ENCODE results near the gene SLC30A2. TPM values are rescaled to one million over a fixed set of nuclear protein-coding genes. Genes with fewer than 3 reads are reported as not detected.
A peak's percentile ranks its signal among the peaks of the same experiment; 100 is the strongest.
"Not testable (repeated sequence)": the region's sequence is repeated elsewhere in the genome, so short reads cannot be mapped to it uniquely, and the experiment has no call there.

Gene SLC30A2, protein sequence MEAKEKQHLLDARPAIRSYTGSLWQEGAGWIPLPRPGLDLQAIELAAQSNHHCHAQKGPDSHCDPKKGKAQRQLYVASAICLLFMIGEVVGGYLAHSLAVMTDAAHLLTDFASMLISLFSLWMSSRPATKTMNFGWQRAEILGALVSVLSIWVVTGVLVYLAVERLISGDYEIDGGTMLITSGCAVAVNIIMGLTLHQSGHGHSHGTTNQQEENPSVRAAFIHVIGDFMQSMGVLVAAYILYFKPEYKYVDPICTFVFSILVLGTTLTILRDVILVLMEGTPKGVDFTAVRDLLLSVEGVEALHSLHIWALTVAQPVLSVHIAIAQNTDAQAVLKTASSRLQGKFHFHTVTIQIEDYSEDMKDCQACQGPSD
- total RNA-seq (not detected), total RNA-seq (0 reads per million in 2 donors)

DNA sequence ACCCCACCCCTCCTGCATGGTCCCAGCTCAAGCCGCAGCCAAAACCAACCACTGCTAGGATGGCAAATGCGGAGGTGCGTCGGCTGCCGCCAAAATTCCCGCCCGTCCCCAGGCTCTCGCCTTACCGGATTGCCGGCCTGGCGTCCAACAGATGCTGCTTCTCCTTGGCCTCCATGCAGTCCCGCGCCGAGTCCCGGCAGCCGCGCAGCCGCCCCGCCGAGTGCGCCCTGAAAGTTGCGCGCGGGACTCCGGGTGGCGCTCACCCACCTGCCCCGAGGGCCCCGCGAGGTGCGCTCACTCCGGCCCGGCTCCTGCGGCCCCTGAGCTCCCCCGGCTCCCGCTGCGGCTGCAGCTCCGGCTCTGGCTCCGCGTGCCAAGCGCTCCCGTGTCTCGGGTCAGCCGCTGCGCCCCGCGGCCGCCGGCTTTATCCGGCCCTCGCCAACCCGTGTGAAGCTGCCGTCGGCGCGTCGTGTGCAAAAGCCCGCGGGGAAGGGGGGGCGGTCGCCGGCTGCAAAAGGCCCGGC lies at the start of gene SLC30A2:
Gene SLC30A2, minus strand, starts transcription at position 397 of the 524 bp plus-strand sequence. Its CDS starts 222 bp downstream, at position 175.
- Mint-ChIP-seq H3K4me1 (peaks cover 8% of the 10 kb centered on the region), H3K36me3 (ENCODE audit: low read depth) (peaks cover 10% of the 10 kb centered on the region), H3K4me3 (peak within 1 kb of the TSS; percentile 55), H3K27ac (no peak within 1 kb of the TSS), H3K27me3 (peaks cover 70% of the 10 kb centered on the region)
- ATAC-seq: no peak
- H3K9me3 ChIP-seq (ENCODE audit: control insufficient read depth, low read length, poor library complexity, severe bottlenecking): no peaks in the 10 kb centered on the region
- DNase-seq: no peak

DNA sequence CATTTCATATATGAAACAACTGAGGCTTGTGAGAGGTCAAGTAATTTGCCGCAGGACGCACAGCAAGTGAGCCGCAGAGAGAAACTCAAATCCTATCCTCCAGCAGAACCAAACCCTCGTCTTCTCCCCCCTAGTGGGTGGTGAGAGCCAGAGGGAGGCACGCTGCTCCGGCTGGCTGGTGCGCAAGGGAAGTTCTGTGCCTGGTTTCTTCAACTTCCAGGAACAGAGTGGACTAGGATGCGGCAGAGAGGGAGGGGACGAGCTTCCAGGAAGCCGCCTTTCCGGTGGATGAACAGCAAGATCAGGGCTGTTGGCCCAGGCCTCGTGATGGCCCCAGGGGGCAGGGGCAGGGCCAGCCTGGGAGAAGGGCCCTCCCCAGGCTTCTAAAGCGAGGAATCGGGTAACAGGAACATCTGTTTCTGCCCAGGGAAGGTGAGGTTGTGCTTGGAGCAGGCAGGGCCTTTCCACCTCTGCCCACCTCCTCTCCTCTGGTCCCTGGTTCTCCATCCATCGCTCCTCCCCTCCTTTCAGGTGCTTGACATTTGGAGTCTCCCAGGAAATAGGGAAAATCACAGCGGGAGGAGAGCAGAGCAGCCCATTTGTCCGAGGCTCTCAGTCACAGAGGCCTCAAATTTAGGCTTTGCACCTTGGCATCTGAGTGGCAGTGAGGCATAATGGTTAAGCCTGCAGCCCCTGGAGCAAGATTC lies 48.9 kb upstream of the SLC30A2 start:
- Mint-ChIP-seq H3K36me3 (ENCODE audit: low read depth) (no peaks in the 10 kb centered on the region), H3K4me3 (no peak overlapping the region), H3K27ac (no peak overlapping the region), H3K27me3 (peaks cover 32% of the 10 kb centered on the region), H3K4me1 (peaks cover 4% of the 10 kb centered on the region)
- ATAC-seq (no peak), DNase-seq (no peak)
- H3K9me3 ChIP-seq (ENCODE audit: control insufficient read depth, low read length, poor library complexity, severe bottlenecking): no peaks in the 10 kb centered on the region

DNA sequence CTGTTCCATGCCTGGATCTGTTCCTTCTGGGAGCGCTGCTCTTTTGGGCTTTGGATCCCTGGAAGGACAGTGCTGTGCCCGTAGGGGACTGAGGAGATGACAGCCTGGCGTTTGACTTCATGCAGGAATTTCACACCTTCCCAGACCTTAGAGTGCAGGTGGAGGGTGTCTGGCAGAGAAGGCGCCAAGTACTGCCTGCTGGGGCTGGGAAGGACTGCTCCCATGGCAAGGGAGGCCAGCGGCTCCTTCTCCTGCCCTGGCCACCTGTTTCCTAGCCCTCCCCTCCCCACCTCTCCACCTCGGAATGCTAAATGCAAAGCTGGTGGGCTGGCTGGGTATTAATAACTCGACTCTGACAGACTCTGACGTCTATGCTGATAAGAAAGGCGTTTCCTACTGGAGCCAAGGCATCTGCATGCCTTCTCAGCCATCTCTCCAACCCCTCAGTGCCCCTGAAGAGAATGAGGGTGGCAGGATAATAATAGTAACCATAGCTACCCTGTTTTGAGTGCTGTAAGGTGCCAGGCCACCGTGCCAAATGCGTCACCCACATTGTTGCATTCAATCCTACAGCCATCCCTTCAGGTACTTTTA lies 48.3 kb upstream of the SLC30A2 start:
- H3K27me3 Mint-ChIP-seq: peaks cover 34% of the 10 kb centered on the region
- no peaks in the 10 kb centered on the region for H3K9me3 ChIP-seq (ENCODE audit: control insufficient read depth, low read length, poor library complexity, severe bottlenecking)

DNA sequence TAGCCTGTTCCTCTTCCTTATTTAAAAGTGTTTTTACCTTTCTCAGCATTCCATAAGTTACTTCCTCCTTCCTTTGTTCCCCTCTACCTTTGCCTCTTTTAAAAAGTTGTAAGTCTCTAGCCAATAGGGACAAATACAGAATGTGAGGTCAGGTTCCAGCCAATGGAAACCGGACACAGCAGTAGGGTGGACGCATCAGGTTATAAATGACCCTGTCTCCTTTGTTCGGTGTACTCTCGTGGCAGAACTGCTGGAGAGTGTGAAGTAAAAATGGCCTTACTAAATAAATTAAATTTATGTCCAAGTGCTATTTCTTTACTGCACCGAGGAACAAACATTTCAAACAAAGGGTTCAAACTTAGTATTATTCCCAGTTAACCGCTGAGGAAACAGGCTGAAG lies 47.7 kb upstream of the SLC30A2 start:
- not testable (repeated sequence) for ATAC-seq; H3K36me3 Mint-ChIP-seq (ENCODE audit: low read depth); H3K27ac Mint-ChIP-seq; DNase-seq; H3K4me1 Mint-ChIP-seq; H3K4me3 Mint-ChIP-seq; H3K9me3 ChIP-seq (ENCODE audit: control insufficient read depth, low read length, poor library complexity, severe bottlenecking)
- peaks cover 34% of the 10 kb centered on the region for H3K27me3 Mint-ChIP-seq

More for the DNA sequence above, 48.3 kb upstream of the SLC30A2 start:
- no peak for DNase-seq
- Mint-ChIP-seq H3K27ac (no peak overlapping the region), H3K4me3 (no peak overlapping the region), H3K4me1 (peaks cover 4% of the 10 kb centered on the region), H3K36me3 (ENCODE audit: low read depth) (no peaks in the 10 kb centered on the region)
- no peak for ATAC-seq

DNA sequence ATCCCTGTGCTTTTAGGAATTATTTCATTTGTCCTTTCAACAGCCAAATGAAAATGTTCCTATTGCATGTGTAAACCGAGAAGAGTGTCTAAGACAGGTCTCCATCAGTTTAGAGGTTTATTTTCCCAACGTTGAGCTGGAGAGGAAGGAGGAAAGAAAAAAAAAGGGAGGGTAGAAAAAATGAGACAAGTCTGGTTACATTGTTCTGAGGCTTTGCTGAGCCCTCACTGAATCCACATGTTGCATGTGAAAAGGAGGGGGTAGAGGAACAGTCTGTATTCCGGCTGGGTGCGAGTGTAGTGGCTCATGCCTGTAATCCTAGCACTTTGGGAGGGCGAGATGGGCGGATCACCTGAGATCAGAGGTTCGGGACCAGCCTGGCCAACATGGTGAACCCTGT lies 46.5 kb upstream of the SLC30A2 start:
- Mint-ChIP-seq H3K27ac (peak overlapping the region; percentile 60), H3K4me1 (no peaks in the 10 kb centered on the region), H3K4me3 (no peak overlapping the region), H3K36me3 (ENCODE audit: low read depth) (no peaks in the 10 kb centered on the region), H3K27me3 (peaks cover 29% of the 10 kb centered on the region)
- no peak for ATAC-seq
- no peaks in the 10 kb centered on the region for H3K9me3 ChIP-seq (ENCODE audit: control insufficient read depth, low read length, poor library complexity, severe bottlenecking)
- no peak for DNase-seq

DNA sequence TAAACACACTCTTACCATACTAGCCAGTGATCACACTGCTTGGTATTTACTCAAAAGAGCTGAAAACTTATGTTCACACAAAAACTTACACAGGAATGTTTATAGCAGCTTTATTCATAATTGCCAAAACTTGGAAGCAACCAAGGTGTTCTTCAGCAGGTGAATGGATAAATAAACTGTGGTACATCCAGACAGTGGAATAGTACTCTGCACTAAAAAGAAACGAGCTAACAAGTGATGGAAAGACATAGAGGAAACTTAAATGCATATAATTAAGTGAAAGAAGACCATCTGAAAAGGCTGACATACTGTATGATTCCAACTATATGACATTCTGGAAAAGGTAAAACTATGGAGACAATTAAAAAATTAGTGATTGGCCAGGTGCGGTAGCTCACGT lies 45.0 kb upstream of the SLC30A2 start:
- H3K4me3 Mint-ChIP-seq: no peak overlapping the region
- no peaks in the 10 kb centered on the region for H3K4me1 Mint-ChIP-seq
- peaks cover 38% of the 10 kb centered on the region for H3K27me3 Mint-ChIP-seq
- H3K36me3 Mint-ChIP-seq (ENCODE audit: low read depth): no peaks in the 10 kb centered on the region
- no peak for ATAC-seq
- no peaks in the 10 kb centered on the region for H3K9me3 ChIP-seq (ENCODE audit: control insufficient read depth, low read length, poor library complexity, severe bottlenecking)
- no peak for DNase-seq
- H3K27ac Mint-ChIP-seq: no peak overlapping the region

DNA sequence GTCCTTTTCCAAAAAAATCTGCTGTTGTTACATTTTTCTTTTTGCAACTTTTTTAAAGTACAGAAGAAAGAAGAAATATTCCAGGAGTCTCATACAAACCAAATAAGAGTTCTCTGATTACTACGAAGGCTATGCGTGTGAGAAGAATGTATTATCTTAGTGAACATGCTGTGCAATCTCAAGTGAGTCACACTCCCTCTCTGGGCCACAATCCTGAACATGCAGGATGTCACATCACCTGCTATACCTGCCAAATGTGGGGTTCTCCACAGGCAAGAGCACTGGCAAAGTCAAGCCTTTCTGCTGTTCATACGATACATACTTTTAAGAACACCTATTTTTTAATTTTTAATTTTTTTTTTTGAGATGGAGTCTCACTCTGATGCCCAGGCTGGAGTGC lies 43.2 kb upstream of the SLC30A2 start:
- H3K9me3 ChIP-seq (ENCODE audit: control insufficient read depth, low read length, poor library complexity, severe bottlenecking): no peaks in the 10 kb centered on the region
- H3K27me3 Mint-ChIP-seq: peaks cover 52% of the 10 kb centered on the region
- peaks cover 3% of the 10 kb centered on the region for H3K36me3 Mint-ChIP-seq (ENCODE audit: low read depth)
- no peak for DNase-seq
- H3K27ac Mint-ChIP-seq: no peak overlapping the region
- H3K4me3 Mint-ChIP-seq: no peak overlapping the region
- no peak for ATAC-seq
- H3K4me1 Mint-ChIP-seq: no peaks in the 10 kb centered on the region

DNA sequence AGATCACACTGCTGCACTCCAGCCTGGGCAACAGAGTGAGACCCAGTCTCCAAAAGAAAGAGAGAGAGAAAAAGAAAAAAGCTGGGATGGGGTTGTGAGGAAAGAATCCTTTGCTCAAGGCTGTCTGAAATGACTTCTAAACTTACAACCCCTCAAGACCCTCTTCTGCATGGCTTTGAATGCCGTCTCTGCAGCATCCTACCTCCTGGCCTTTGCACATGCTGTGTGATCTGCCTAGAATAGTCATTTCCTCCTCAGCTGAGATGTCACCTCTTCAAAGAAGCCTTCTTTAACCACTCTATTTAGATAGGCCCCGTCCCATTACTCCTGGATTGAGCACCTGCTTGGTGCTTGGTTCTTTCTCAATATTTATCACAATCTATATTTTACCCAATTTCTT lies 38.9 kb upstream of the SLC30A2 start:
- no peak for DNase-seq
- no peak for ATAC-seq
- no peaks in the 10 kb centered on the region for H3K4me1 Mint-ChIP-seq
- H3K36me3 Mint-ChIP-seq (ENCODE audit: low read depth): peaks cover 4% of the 10 kb centered on the region
- peaks cover 49% of the 10 kb centered on the region for H3K27me3 Mint-ChIP-seq
- no peaks in the 10 kb centered on the region for H3K9me3 ChIP-seq (ENCODE audit: control insufficient read depth, low read length, poor library complexity, severe bottlenecking)
- no peak overlapping the region for H3K27ac Mint-ChIP-seq
- H3K4me3 Mint-ChIP-seq: no peak overlapping the region

DNA sequence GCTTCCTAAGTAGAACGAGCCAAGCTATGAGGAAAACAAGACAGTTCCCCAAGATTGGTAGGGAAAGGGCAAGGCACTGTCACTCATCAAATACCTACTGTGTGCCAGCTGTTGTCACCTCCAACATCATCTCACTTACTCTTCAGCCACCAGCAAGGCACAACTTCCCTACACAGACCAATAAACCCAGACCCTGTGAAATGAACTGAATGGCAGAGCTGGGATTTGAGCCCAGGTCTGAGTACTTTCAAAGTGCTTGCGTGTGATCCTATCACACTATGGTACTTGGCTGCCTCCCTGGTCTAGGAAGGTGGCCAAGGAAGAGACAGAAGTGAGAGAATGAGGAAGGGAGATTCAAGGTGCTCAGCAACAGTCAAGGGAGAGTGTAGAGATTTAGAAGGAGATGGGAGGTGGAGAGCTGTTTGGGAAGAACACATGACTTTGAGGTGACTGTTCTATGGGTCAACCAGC lies 38.2 kb upstream of the SLC30A2 start:
- no peaks in the 10 kb centered on the region for H3K9me3 ChIP-seq (ENCODE audit: control insufficient read depth, low read length, poor library complexity, severe bottlenecking)
- Mint-ChIP-seq H3K27ac (no peak overlapping the region), H3K4me3 (no peak overlapping the region), H3K4me1 (no peaks in the 10 kb centered on the region), H3K36me3 (ENCODE audit: low read depth) (peaks cover 4% of the 10 kb centered on the region), H3K27me3 (peaks cover 52% of the 10 kb centered on the region)
- no peak for ATAC-seq
- DNase-seq: no peak

DNA sequence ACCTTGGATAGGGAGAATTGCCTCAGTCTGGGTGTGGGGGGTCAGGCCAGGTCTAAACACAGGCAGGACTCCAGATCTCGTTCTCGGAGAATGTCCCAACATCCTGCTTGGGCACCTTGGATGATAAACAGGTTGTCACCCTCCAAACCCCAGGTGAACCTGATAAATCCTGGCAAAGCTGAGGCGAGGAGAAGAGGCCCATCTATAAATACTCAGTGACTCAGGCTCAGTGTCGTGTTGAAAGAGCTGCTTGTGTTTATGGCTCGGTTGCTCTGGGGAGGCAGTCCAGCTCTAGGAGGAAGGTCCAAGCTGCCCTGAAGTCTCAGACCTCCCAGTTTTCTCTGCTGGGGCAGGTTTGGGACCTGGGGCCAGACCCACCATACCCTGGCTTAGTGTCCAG lies 37.3 kb upstream of the SLC30A2 start:
- H3K27me3 Mint-ChIP-seq: peaks cover 61% of the 10 kb centered on the region
- H3K4me1 Mint-ChIP-seq: no peaks in the 10 kb centered on the region
- DNase-seq (no peak), ATAC-seq (no peak)
- no peaks in the 10 kb centered on the region for H3K9me3 ChIP-seq (ENCODE audit: control insufficient read depth, low read length, poor library complexity, severe bottlenecking)
- no peak overlapping the region for H3K4me3 Mint-ChIP-seq
- H3K27ac Mint-ChIP-seq: no peak overlapping the region
- H3K36me3 Mint-ChIP-seq (ENCODE audit: low read depth): peaks cover 4% of the 10 kb centered on the region

DNA sequence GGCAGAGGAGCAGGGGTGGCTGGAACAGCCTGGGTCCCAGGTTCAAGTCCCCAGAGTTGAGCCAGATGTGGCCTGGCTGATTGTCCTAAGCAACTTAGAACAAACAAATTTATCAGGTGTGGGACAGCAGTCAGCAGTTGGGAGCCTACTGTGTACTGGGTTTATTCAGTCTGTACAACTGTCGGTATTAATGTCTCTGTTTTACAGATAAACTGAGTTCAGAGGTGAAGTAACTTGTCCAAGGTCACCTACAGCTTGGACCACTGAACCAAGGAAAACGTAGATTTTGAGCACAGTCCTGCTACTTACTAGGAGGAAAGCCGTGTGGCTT lies 36.1 kb upstream of the SLC30A2 start:
- H3K4me1 Mint-ChIP-seq: no peaks in the 10 kb centered on the region
- DNase-seq (no peak), ATAC-seq (no peak)
- no peaks in the 10 kb centered on the region for H3K9me3 ChIP-seq (ENCODE audit: control insufficient read depth, low read length, poor library complexity, severe bottlenecking)
- H3K27me3 Mint-ChIP-seq: peaks cover 68% of the 10 kb centered on the region
- no peak overlapping the region for H3K27ac Mint-ChIP-seq
- H3K4me3 Mint-ChIP-seq: no peak overlapping the region
- H3K36me3 Mint-ChIP-seq (ENCODE audit: low read depth): peaks cover 4% of the 10 kb centered on the region

DNA sequence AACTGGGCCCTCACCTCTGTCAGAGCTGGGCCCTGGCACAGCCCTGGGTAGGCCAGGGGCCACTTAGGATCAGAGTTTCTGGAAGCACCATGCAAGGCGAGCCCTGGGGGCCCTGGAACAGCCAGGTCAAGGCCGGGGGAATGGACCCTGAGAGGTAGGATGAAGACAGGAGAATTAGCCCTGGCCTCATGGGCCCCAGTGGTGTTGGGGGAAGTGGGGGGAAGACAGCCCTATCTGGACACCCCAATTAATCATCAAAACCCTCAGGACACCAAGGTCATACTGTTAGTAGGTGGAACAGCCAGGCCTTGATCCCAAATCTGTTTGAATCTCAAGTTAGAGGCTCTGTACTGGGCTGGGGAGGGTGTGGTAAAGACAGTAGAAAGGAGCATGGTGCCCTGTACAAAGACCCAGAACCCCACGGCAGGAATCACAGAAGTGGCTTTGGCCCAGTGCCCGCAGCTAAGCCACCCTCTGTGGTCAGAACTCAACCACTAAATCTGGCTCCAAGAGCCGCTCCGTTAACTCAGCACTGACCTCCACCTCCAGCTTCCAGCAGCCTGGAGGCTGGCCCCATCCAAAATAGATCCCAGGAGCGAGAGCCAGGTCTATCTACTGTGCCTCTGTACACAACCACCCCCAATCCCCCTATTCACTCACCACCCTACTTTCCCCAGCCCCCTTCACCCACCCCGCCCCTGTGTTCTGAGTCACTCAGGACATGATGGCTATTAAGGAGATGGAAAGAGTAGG lies 35.5 kb upstream of the SLC30A2 start:
- no peak for DNase-seq
- no peaks in the 10 kb centered on the region for H3K9me3 ChIP-seq (ENCODE audit: control insufficient read depth, low read length, poor library complexity, severe bottlenecking)
- Mint-ChIP-seq H3K27me3 (peaks cover 66% of the 10 kb centered on the region), H3K4me1 (no peaks in the 10 kb centered on the region), H3K4me3 (no peak overlapping the region), H3K27ac (no peak overlapping the region), H3K36me3 (ENCODE audit: low read depth) (peaks cover 4% of the 10 kb centered on the region)
- no peak for ATAC-seq
